Keratinocyte (primary cell): Measurements from ENCODE around the gene PLA2G15. TPM values are rescaled to one million over a fixed set of nuclear protein-coding genes. Genes with fewer than 3 reads are reported as not detected.
"Not testable (repeated sequence)": the region's sequence is repeated elsewhere in the genome, so short reads cannot be mapped to it uniquely, and the experiment has no call there.

Experiments used
- DNase-seq: peaks from one replicate; pipeline ENCODE4 v3.0.0-alpha.2; 2011; ENCODE audit warnings: low read depth, missing footprints, low spot score
- FAIRE-seq: peaks from 2 replicates; lab custom pipeline; 2011; peaks lifted over from hg19 to GRCh38; lab: Jason Lieb, UNC
- H2AFZ ChIP-seq: 2 replicates; pipeline ENCODE4 v1.6.0; 2012; ENCODE audit warnings: low read length, control low read depth, inconsistent platforms; ENCODE audit not compliant: control insufficient read depth
- H3K27ac ChIP-seq: 2 replicates; pipeline ENCODE4 v1.5.1; 2011; ENCODE audit warnings: low read length; ENCODE audit not compliant: control insufficient read depth, insufficient read depth
- H3K27me3 ChIP-seq: 3 replicates; pipeline ENCODE4 v1.6.0; 2011; ENCODE audit warnings: low read length; ENCODE audit not compliant: control insufficient read depth, insufficient read depth; ENCODE audit errors: extremely low read depth
- H3K36me3 ChIP-seq, 2 experiments: 2 replicates in 1 of 2; 3 replicates in 1 of 2; pipeline ENCODE4 v1.5.1; 2011; ENCODE audit warnings: low read length in 2 of 2, mild to moderate bottlenecking in 1 of 2; ENCODE audit not compliant: control insufficient read depth in 2 of 2, insufficient read depth in 2 of 2; ENCODE audit errors: extremely low read depth in 1 of 2
- H3K4me1 ChIP-seq: 3 replicates; pipeline ENCODE4 v1.5.1; 2011; ENCODE audit warnings: low read length; ENCODE audit not compliant: control insufficient read depth, insufficient read depth; ENCODE audit errors: extremely low read depth
- H3K4me2 ChIP-seq: 3 replicates; pipeline ENCODE4 v1.6.0; 2011; ENCODE audit warnings: low read depth, low read length; ENCODE audit not compliant: control insufficient read depth, insufficient read depth; ENCODE audit errors: extremely low read depth
- H3K4me3 ChIP-seq, 3 experiments: fragments of 200-600 bp in 1 of 3; sonication (generic) in 1 of 3; 2 replicates in 2 of 3; 3 replicates in 1 of 3; pipeline ENCODE4 v1.5.1; 2011 to 2016; ENCODE audit warnings: low read length in 3 of 3, mild to moderate bottlenecking in 3 of 3, control low read depth in 2 of 3, inconsistent platforms in 1 of 3, low read depth in 1 of 3, mixed read lengths in 1 of 3, mixed run types in 1 of 3, moderate library complexity in 1 of 3; ENCODE audit not compliant: control insufficient read depth in 2 of 3, insufficient read depth in 2 of 3; ENCODE audit errors: extremely low read depth in 1 of 3
- H3K79me2 ChIP-seq: 2 replicates; pipeline ENCODE4 v1.6.0; 2012; ENCODE audit warnings: low read length; ENCODE audit not compliant: control insufficient read depth, insufficient read depth
- H3K9ac ChIP-seq: 3 replicates; pipeline ENCODE4 v1.6.0; 2011; ENCODE audit warnings: low read length; ENCODE audit not compliant: control insufficient read depth, insufficient read depth; ENCODE audit errors: extremely low read depth
- H3K9me1 ChIP-seq: 3 replicates; pipeline ENCODE4 v1.6.0; 2011; ENCODE audit warnings: low read length; ENCODE audit not compliant: control insufficient read depth, insufficient read depth; ENCODE audit errors: extremely low read depth
- H3K9me3 ChIP-seq: 2 replicates; pipeline ENCODE4 v1.5.1; 2012; ENCODE audit warnings: low read depth, low read length; ENCODE audit not compliant: control insufficient read depth
- H4K20me1 ChIP-seq: 3 replicates; pipeline ENCODE4 v1.6.0; 2011; ENCODE audit warnings: low read length; ENCODE audit not compliant: control insufficient read depth, insufficient read depth; ENCODE audit errors: extremely low read depth
- EZH2 ChIP-seq: IDR thresholded peaks from one replicate; pipeline ENCODE4 v1.6.1; 2012; ENCODE audit warnings: inconsistent platforms, mild to moderate bottlenecking, low read length, moderate library complexity
- dilution Hi-C: fragments of 300-500 bp; cut with MboI; formaldehyde crosslinking; loops from one replicate; pipeline ENCODE4 v1.7.0; 2020; ENCODE audit warnings: low sequenced_read_pairs; ENCODE audit not compliant: extremely low pct_ligation_motif_present
- polyA plus RNA-seq, 5 experiments: library from polyadenylated mRNA; depleted of rRNA in 3 of 5; stranded (reverse) in 3 of 5; stranded (forward) in 1 of 5; unstranded in 1 of 5; fragments of >200 nt; gene quantifications; 1 replicate in 1 of 5; 2 replicates in 3 of 5; 3 replicates in 1 of 5; pipeline versions ENCODE4 v1.2.1 to v1.2.3, GENCODE V29; 2011 to 2012; ENCODE audit warnings: missing spikeins in 2 of 5, low read depth in 1 of 5, low replicate concordance in 1 of 5
- TF ChIP-seq, protein P1 (sequence below), 3 experiments: IDR thresholded peaks in 1 of 3; conservative IDR thresholded peaks in 1 of 3; optimal IDR thresholded peaks in 1 of 3; 2 replicates in 2 of 3; 3 replicates in 1 of 3; pipeline versions ENCODE3 to v1.5.1; 2011; ENCODE audit warnings: low read length in 3 of 3, mild to moderate bottlenecking in 3 of 3, moderate library complexity in 2 of 3, control low read depth in 1 of 3, inconsistent platforms in 1 of 3; ENCODE audit not compliant: insufficient read depth in 2 of 3; ENCODE audit errors: extremely low read depth in 1 of 3

PLA2G15 gene
- polyA plus RNA-seq, 1 donor (not counting 4 experiments of a cell fraction or from before 2014, with no cell fraction given), result 9.2 TPM

DNA sequence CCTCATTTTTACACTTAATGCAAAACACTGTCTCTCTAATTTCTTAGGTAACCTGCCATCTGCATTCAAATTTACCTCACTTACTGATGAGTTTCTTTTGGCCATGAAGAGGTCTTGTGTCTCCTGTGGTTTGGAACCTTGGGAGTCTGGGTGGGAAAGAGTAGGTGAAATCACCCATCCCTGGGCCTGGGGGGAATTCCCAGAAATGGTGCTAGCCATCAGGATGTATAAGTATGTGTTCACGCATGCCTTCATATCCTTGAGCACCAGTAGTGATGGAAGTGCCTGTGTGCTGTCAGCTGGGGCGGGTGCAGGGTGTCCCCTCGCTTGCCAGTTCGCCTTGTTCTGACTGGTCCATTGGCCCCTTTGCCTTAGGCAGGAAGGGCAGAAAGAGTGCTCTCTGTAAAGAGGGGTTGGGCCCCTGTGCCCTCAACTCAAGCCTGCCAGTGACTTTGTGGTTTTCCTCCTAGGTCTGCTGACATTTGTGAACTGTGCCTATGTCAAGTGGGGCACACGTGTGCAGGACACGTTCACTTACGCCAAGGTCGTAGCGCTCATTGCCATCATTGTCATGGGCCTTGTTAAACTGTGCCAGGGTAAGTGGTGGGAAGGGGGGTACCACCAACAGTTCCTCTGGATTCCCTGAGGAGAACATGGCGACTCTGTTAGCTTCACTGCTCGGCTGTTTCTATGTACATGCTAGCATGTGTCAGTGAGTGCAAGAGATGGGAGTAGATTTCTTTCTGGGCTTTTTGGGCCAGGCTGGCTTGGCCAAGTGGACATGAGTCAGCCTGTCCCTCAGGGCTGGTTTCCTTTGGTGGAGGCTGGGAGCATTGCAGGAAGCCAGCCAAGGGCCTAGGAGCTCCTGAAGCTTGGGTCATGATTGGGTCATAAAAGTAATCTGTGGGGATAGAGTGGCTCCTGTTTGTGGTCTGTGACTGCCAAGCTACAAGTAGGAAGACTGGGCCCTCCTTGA, 42.4 kb downstream of the PLA2G15 start:
- FAIRE-seq, result no peak
- peaks cover 5% of the 10 kb centered on the region for H3K79me2 ChIP-seq

DNA sequence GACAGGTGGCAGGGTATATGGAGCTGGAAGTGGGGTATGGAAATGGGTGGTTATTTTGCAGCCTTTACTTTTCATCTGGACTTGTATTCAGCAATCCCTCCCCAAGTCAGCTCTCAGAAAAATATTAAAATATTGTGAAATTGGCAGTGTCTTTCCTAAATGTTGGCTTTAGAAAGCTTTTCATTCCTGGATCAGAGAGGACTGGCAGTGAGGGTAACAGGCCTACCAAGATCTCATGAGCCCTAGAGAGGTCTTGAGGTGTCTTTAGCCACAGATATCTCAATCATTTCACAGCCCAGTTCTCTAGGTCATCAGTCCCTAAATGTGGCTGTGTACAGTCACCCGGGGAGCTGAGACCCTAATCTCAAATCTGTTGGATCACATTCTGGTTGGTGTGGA, 43.1 kb downstream of the PLA2G15 start:
- Histone ChIP-seq H4K20me1 (no peaks in the 10 kb centered on the region), H3K9ac (no peak overlapping the region), H3K9me3 (no peaks in the 10 kb centered on the region), H3K79me2 (peaks cover 5% of the 10 kb centered on the region), H2AFZ (no peak overlapping the region), H3K27ac (no peak overlapping the region), H3K4me2 (no peak overlapping the region), H3K9me1 (peaks cover 3% of the 10 kb centered on the region), H3K27me3 (no peaks in the 10 kb centered on the region), H3K4me3 (no peak overlapping the region), H3K4me1 (peaks cover 11% of the 10 kb centered on the region), H3K36me3 (peaks cover 24 to 31% of the 10 kb centered on the region in 2 experiments)
- dilution Hi-C loops, result no loop called here
- DNase-seq (no peak), FAIRE-seq (no peak)
- TF ChIP-seq EZH2, result no peak
- TF ChIP-seq, protein P1, sequence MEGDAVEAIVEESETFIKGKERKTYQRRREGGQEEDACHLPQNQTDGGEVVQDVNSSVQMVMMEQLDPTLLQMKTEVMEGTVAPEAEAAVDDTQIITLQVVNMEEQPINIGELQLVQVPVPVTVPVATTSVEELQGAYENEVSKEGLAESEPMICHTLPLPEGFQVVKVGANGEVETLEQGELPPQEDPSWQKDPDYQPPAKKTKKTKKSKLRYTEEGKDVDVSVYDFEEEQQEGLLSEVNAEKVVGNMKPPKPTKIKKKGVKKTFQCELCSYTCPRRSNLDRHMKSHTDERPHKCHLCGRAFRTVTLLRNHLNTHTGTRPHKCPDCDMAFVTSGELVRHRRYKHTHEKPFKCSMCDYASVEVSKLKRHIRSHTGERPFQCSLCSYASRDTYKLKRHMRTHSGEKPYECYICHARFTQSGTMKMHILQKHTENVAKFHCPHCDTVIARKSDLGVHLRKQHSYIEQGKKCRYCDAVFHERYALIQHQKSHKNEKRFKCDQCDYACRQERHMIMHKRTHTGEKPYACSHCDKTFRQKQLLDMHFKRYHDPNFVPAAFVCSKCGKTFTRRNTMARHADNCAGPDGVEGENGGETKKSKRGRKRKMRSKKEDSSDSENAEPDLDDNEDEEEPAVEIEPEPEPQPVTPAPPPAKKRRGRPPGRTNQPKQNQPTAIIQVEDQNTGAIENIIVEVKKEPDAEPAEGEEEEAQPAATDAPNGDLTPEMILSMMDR (optimal IDR thresholded peaks at IDR 0.05 in 1 of 3, IDR thresholded peaks at IDR 0.05 in 1 of 3, conservative IDR thresholded peaks at IDR 0.05 in 1 of 3; ENCODE audit: extremely low read depth in 1 of 3, insufficient read depth in 2 of 3, low read length in 3 of 3), result no peak

More for the DNA sequence above, 42.4 kb downstream of the PLA2G15 start:
- Histone ChIP-seq H3K9me1 (peaks cover 3% of the 10 kb centered on the region), H3K9ac (no peak overlapping the region), H4K20me1 (no peaks in the 10 kb centered on the region), H2AFZ (no peak overlapping the region), H3K27ac (no peak overlapping the region), H3K4me1 (peaks cover 11% of the 10 kb centered on the region), H3K9me3 (no peaks in the 10 kb centered on the region), H3K27me3 (no peaks in the 10 kb centered on the region), H3K4me2 (no peak overlapping the region), H3K36me3 (peaks cover 29 to 35% of the 10 kb centered on the region in 2 experiments), H3K4me3 (no peak overlapping the region)
- dilution Hi-C loops, result no loop called here
- no peak for TF ChIP-seq EZH2
- TF ChIP-seq, protein P1 (optimal IDR thresholded peaks at IDR 0.05 in 1 of 3, IDR thresholded peaks at IDR 0.05 in 1 of 3, conservative IDR thresholded peaks at IDR 0.05 in 1 of 3; ENCODE audit: extremely low read depth in 1 of 3, insufficient read depth in 2 of 3, low read length in 3 of 3), result no peak
- no peak for DNase-seq

DNA sequence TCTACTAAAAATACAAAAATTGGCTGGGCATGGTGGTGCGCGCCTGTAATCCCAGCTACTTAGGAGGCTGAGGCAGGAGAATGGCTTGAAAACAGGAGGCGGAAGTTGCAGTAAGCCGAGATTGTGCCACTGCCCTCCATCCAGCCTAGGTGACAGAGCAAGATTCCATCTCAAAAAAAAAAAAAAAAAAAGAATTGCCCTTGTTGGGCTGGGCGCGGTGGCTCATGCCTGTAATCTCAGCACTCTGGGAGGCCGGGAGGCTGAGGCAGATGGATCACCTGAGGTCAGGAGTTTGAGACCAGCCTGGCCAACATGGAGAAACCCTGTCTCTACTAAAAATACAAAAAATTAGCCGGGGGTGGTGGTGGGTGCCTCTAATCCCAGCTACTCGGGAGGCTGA, 43.6 kb downstream of the PLA2G15 start:
- H3K36me3 ChIP-seq, result peaks cover 26 to 31% of the 10 kb centered on the region in 2 experiments
- H3K27ac ChIP-seq, FAIRE-seq, H3K9ac ChIP-seq, dilution Hi-C loops, DNase-seq, H3K27me3 ChIP-seq, H3K4me3 ChIP-seq, H3K4me2 ChIP-seq, H3K9me1 ChIP-seq, H2AFZ ChIP-seq, H4K20me1 ChIP-seq, H3K9me3 ChIP-seq, H3K79me2 ChIP-seq: not testable (repeated sequence)
- peaks cover 11% of the 10 kb centered on the region for H3K4me1 ChIP-seq
